Measurements from ENCODE around the gene VTI1A. TPM values are rescaled to one million over a fixed set of nuclear protein-coding genes. Genes with fewer than 3 reads are reported as not detected.

The VTI1A gene
- total and polyA plus RNA-seq, 2 of the 8 experiments (the other 6 are each of a cell fraction or from before 2014, with no cell fraction given), result 6.0 to 20.0 TPM

DNA sequence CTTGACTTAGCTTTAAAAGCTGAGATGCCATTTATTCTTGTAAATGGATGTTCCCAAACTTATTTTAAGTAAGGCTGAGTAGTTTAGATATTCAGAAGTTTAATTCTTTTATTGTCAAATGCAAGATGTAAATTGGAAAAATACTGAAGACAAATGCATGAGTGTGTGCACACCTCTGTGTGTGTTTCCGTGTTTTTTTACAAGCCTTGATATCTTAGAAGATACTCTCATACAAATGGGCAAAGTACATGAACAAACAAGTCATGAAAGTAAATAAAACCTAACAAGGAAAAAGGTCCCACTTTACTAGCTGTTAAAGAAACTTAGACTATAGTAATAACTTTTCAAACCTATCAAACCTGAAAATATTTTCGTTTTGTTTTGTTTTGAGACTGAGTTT, 44.1 kb upstream of the VTI1A start (continued):
- TF ChIP-seq CHD7 (IDR thresholded peaks at IDR 0.05; ENCODE audit: insufficient replicate concordance, low read length) (no peak), JUND (IDR thresholded peaks at IDR 0.05; ENCODE audit: low read length) (no peak), RBBP5 (IDR thresholded peaks at IDR 0.05; ENCODE audit: borderline replicate concordance, low read depth, low read length) (no peak), USF2 (IDR thresholded peaks at IDR 0.05; ENCODE audit: low read length) (no peak), RAD21 (IDR thresholded peaks at IDR 0.05 in 1 of 2, conservative IDR thresholded peaks at IDR 0.05 in 1 of 2; ENCODE audit: low read depth in 2 of 2, low read length in 2 of 2) (no peak), HDAC6 (IDR thresholded peaks at IDR 0.05; ENCODE audit: low read depth, low read length) (no peak), ASH2L (IDR thresholded peaks at IDR 0.05; ENCODE audit: low read length) (no peak)
- TF ChIP-seq, protein P1, sequence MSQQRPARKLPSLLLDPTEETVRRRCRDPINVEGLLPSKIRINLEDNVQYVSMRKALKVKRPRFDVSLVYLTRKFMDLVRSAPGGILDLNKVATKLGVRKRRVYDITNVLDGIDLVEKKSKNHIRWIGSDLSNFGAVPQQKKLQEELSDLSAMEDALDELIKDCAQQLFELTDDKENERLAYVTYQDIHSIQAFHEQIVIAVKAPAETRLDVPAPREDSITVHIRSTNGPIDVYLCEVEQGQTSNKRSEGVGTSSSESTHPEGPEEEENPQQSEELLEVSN (IDR thresholded peaks at IDR 0.05), result no peak
